Fibroblast of peridontal ligament (primary cell): ENCODE measurements around the gene SPOUT1.
A peak's percentile ranks its signal among the peaks of the same experiment; 100 is the strongest.
"Not testable (repeated sequence)": the region's sequence is repeated elsewhere in the genome, so short reads cannot be mapped to it uniquely, and the experiment has no call there.

Experiments
- DNase-seq: peaks from one replicate; pipeline ENCODE4 v3.0.0-alpha.2; 2010; ENCODE audit errors: extremely low read depth

Gene SPOUT1

DNA sequence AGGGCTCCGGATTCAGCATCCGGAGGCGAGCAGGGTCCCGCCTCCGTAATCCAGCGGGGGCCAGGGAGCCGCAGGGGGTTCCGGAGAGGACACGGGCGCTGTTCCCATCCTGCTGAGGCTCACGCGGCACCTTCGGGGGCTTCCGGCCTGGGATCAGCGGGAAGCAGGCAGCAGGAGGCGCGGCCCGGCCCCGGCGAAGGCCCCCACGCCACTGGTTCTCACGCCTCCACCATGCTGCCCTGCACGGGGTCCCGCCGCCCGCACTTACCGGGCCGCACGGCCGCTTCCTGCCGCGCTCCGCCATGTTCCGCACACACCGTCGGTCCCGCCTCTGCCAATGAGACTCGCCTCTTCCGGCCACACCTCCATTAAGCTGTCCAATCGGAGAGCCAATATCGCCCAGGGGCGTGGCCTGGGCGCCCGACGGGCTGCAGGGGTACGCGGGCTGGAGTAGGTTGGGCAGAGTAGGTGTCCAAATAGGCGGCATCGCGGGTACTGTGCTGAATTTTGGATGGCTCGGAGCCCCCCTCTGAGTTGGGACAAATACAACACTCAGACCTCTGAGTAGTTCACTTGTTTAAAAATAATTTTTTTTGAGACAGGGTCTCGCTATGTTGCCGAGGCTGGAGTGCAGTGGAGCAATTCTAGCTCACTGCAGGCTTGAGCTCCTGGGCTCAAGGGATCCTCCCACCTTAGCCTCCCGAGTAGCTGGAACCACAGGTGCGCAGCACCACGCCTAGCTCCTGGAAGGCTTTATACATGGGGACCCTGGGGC lies at the start of gene SPOUT1:
SPOUT1 (minus strand) TSS at position 318 of the 775 bp plus-strand sequence; CDS start at position 304, 14 bp downstream.
- peak; percentile 82 for DNase-seq

- DNase-seq = no peak
These were observed 48.3 kb upstream of the SPOUT1 start for GRCh38 chr9:128877852-128878251.

GRCh38 chr9:128870941-128871265 lies 41.3 kb upstream of the SPOUT1 start:
- DNase-seq = not testable (repeated sequence)

DNA sequence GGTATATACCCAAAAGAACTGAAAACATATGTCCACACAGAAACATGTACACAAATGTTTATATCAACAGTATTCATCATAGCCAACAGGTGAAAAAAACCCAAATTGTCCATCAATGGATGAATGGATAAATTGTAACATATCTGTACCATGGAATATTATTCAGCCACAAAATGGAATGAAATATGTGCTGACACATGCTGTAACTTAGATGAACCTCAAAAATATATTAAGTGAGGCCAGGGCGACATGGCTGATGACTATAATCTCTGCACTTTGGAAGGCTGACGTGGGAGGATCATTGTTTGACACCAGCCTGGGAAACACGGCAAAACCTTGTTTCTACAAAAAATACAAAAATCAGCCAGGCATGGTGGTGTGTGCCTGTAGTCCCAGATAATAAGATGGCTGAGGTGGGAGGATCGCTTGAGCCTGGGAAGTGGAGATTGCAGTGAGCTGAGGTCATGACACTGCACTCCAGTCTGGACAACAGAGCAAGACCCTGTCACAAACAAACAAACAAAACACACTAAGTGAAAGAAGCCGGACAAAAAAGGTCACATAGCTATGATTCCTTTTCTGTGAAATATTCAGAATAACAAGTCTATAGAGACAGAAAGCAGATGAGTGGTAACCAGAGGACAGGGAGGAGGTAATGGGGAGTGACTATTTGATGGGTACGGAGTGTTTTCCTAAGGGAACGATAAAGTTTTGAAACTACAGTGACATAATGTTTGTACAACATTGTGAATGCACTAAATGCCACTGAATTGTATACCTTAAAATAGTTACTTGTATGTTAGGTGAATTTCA lies 40.7 kb upstream of the SPOUT1 start:
- no peak for DNase-seq

- peak; percentile 49 for DNase-seq
These were observed 34.1 kb upstream of the SPOUT1 start for GRCh38 chr9:128863647-128864046.

- DNase-seq = no peak
These were observed 32.8 kb upstream of the SPOUT1 start for GRCh38 chr9:128862401-128862851.

GRCh38 chr9:128861501-128861900 lies 31.9 kb upstream of the SPOUT1 start:
- no peak for DNase-seq

DNA sequence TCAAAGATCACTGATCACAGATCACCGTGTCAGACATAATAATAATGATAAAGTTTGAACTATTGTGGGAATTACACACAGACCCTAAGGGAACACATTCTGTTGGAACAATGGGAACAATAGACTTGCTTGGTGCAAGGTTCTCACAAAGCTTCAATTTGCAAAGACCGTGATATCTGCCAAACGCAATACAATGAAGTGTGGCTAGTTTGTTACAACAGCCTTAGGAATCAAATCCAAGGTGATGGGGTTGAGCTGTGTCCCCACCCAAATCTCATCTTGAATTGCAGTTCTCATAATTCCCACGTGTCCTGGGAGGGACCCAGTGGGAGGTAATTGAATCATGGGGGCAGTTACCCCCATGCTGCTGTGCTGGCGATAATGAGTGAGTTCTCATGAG lies 31.3 kb upstream of the SPOUT1 start:
- DNase-seq = no peak

- DNase-seq = not testable (repeated sequence)
These were observed 28.9 kb upstream of the SPOUT1 start for GRCh38 chr9:128858476-128858875.

- not testable (repeated sequence) for DNase-seq
These were observed 24.9 kb upstream of the SPOUT1 start for GRCh38 chr9:128854454-128854853.

- not testable (repeated sequence) for DNase-seq
These were observed 23.1 kb upstream of the SPOUT1 start for GRCh38 chr9:128852646-128853045.

DNA sequence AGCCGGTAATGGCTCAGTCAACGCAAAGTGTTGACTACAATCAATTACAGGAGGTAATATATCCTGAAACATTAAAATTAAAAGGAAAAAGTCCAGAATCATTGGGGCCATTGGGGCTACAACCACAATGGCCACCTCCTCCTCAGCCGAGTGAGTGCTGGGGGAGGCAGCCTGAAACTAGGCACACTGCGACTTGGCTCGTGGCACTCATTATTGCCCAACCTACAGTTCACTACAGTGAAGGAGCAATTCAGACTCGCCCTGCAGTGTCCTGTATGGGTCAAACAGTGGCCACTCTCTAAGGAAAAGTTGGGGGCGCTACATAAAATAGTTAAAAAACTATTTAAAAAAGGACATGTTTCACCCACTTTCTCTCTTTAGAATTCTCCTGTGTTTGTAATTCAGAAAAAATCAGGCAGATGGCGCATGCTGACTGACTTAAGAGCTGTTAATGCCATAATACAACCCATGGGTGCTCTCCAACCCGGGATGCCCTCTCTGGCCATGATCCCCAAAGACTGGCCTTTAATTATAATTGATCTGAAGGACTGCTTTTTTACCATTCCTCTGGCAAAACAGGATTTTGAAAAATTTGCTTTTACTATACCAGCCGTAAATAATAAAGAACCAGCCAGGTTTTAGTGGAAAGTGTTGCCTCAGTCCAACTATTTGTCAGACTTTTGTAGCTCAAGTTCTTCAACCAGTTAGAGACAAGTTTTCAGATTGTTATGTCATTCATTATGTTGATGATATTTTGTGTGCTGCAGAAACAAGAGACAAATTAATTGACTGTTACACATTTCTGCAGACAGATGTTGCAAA lies 22.4 kb upstream of the SPOUT1 start:
- DNase-seq = peak; percentile 67

DNA sequence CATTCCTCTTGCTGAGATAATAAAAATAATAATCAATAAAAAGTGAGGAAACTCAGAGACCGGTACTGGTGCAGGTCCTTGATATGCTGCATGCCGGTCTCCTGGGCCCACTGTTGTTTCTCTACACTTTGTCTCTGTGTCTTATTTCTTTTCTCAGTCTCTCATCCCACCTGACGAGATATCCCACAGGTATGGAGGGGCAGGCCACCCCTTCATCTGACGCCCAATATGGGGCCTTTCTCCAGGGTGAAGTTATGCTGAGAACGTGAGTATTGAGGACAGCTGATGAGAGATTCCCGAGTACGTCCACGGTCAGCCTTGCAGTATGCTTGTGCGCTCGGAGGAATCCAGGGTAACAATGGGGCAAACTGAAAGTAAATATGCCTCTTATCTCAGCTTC lies 21.4 kb upstream of the SPOUT1 start:
- DNase-seq = not testable (repeated sequence)

DNA sequence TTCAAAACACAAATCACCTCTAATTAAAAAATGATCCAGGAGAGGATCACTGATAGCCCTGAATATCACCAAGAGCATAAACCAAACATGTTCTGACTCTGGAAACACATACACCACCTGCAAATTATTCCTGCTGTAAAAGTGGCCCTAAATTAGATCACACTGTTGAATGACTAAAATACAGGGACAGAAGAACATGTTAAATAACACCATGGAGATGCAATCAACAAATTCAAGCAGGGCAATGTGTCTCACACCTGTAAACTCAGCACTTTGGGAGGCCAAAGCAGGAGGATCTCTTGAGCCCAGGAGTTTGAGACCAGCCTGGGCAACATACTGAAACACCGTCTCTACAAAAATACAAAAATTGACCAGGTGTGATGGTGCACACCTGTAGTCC lies 18.2 kb upstream of the SPOUT1 start:
- no peak for DNase-seq

DNA sequence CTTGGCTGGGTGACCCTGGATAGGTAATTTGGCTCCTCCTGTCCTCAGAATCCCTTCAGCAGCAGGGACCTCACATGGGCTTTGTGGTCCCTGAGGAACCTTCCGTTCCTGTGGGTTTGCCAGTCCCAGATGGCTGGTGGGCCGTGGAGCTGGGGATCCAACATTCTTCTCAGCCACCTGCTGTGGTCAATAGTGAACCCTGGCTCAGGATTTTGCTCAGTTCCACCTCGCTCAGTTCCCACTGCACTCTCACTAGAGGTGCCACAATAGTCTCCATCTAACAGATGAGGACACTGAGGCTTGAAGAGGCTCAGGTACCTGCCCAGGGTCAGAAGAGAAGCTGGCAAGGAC lies 17.1 kb upstream of the SPOUT1 start:
- no peak for DNase-seq

DNA sequence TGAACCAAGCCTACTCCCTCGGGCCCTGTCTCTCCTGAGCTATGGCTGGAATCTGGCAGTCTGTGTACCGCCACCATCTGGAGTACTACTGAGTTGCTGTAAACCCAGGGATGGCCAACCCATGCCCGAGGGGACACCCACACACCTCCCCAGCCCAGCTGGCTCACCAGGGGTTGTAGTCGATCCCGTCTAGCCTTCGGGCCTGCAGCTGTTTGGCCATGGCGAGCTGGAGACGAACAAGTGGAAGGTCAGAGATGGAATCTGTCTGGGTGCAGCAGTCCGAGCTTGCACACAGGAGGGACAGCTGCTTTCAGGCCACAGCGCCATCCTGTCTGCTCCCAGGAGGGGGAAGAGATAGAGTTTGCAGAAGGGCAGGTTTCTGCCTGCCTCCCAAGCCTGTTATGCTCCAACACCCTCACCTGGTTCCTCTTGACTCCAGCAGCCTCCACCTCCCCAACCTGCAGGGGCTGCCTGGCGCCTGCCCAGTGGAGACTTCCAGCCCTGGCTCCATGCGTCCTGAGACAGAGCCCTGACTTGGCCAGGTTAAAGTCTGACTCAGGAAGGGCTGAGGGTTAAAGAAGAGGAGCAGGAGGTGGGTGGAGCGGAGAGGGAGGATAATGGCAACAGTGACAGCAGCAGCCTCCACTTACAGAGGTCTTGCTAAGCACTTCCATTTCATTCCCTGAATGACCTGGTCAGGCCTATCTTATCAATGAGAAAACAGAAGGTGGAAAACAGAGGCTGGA lies 15.8 kb upstream of the SPOUT1 start:
- no peak for DNase-seq

GRCh38 chr9:128843171-128843570 lies 13.6 kb upstream of the SPOUT1 start:
- DNase-seq = not testable (repeated sequence)

- no peak for DNase-seq
These were observed 12.3 kb upstream of the SPOUT1 start for GRCh38 chr9:128841694-128842492.

GRCh38 chr9:128840524-128840923 lies 10.9 kb upstream of the SPOUT1 start:
- DNase-seq = no peak

DNA sequence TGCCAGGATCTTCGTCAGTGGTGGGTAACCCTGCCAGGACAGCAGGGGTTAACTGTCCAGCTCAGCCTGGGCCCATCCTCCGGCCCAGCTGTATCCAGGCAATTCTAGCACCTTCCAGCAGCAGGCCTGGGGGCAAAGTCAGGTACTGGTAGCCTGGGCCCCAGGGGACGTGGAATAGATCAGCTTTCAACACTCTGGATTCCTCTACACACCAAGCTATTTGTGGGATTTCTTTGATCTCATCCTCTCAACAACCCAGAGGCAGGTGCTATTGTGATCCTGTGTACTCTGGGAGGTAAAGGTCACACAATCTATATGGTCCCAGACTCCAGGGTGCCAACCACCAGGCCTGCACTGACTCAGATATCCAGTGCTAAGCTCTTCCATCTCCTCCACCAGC lies 8.7 kb upstream of the SPOUT1 start:
- DNase-seq = no peak
